Right ventricle myocardium superior (tissue), 1 donor: ENCODE measurements around the gene FNDC11. TPM values are rescaled to one million over a fixed set of nuclear protein-coding genes. Genes with fewer than 3 reads are reported as not detected.
A peak's percentile ranks its signal among the peaks of the same experiment; 100 is the strongest.
"Not testable (repeated sequence)": the region's sequence is repeated elsewhere in the genome, so short reads cannot be mapped to it uniquely, and the experiment has no call there.

Source experiments
- ATAC-seq: fragments of 200-7000 bp; cut with Tn5 transposase; one replicate; pipeline ENCODE4 v1.9.1; 2020; ENCODE audit warnings: mild to moderate bottlenecking; ENCODE audit not compliant: poor library complexity
- DNase-seq: peaks from one replicate; pipeline ENCODE4 v3.0.0-alpha.2; 2020
- intact Hi-C: fragments of 100-400 bp; cut with DNase I; formaldehyde crosslinking; loops from one replicate; pipeline ENCODE4 v1.11.2; 2022
- total RNA-seq: library from RNA; stranded (reverse); fragmentation: NEBNext Ultra II Directional; extraction: Animal tissue kit (Norgen Biotek cat#: 25700); gene quantifications from one replicate; pipeline ENCODE4 v1.2.1, GENCODE V29; 2021
- donor health status: DM: no; HTN: yes; CAD: no; lungs with severe emphysema.

The FNDC11 gene
- total RNA-seq, 1 donor from 2014 or later: 0.11 TPM

DNA sequence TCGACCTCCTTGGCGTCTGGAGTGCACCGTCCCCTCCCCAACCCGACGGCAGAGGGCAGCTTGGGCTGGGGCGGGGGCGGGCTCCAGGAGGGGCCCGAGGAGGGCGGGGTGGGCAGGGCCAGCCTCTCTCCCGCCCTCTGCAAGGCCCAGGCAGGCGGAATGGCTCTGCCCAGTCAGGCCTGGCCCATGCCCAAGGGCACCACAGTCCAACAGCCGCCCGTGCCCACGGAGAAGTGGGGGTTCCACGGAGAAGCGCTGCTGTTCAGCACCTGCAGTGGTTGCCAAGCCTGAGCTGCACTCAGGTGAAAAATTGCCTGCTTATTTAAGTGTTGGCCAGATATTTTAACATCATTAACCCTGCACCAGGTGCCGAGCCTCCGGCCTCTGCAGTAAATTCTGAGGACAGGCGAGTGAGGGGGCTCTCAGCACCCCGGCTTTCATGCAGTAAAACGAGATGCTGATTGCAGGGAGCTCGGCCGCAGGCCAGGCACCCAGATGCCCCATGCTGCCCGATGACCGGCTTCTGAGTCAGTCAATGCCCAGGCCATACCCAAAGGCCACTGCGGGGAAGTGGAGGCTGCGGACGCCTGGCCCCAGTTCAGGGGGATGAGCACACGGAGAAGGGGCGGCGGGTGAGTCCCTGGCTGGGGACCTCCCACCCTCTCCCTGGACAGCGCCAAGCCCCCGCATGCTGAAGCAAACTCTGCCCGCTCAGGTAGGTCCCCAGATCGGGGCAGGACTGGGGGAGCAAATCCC is 6.1 kb upstream of the FNDC11 start, which contains the start of gene SRMS:
SRMS (minus strand) TSS at position 25 of the 756 bp plus-strand sequence. CDS start 286 bp downstream, outside the sequence.
- intact Hi-C loops: no loop called here
- ATAC-seq (no peak), DNase-seq (no peak)

DNA sequence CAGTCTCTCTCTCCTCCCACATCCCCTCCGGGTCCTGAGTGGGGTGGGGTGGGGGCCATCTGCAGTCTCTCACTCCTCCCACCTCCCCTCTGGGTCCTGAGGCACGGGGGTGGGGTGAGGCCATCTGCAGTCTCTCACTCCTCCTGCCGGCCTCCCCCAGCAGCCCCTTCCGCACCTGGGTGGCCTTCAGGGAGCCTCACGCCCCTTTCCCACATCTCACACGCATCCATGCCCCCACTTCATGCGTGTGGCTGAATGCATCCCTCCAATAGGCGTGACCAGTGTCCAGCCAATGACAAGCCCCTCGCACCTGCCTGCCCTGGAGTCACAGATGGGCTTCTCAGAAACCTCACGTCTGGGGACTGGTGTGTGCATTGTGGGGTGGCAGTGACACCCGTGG is 5.4 kb upstream of the FNDC11 start:
- intact Hi-C loops: no loop called here
- DNase-seq (no peak), ATAC-seq (no peak)

DNA sequence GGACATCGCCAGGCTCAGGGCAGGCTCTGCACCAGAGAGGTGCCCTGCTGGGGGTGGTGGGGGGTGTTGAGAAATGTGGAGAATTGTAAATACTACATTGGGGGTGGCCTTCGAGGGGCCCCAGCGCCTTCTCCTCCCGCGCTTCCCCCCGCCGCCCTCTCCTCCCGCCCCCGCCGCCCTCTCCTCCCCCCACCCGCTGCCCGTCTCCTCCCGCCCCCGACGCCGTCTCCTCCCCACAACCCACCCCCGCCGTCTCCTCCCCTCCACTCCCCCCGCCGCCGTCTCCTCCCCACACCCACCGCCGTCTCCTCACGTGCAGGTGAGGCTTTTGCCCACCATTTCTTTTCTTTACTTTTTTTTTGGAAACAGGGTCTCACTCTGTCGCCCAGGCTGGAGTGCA is 4.9 kb upstream of the FNDC11 start:
- DNase-seq (no peak), ATAC-seq (no peak)
- intact Hi-C loops: no loop called here

DNA sequence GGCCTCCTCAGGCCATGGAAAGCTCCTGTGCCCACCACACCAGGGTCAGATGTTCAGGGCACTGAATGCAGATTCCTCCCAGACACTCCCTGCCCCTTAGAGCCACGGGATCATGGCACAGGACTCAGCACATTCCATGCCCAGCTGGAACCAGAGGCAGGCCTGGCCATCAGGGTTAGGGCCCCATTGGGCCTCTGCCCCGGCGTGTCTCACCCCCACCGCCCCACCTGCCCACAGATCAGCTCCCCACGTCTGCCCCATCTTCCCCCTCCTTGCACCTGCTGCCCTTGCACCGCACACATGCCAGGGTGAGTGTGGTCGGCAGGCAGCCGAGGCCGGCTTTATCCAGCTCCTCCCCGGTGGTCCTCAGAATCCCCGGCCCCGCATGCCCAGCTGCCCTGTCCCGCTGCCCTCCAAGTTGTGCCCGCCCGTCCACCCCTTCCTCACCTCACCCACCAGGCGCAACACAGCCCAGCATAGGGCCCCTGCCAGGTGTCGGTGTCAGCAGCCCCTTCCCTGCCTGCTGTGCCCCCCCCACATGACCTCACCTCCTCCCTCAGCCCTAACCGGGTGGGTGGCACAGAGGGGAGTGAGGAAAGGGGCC is 4.2 kb upstream of the FNDC11 start:
- intact Hi-C loops: no loop called here
- DNase-seq (no peak), ATAC-seq (no peak)

DNA sequence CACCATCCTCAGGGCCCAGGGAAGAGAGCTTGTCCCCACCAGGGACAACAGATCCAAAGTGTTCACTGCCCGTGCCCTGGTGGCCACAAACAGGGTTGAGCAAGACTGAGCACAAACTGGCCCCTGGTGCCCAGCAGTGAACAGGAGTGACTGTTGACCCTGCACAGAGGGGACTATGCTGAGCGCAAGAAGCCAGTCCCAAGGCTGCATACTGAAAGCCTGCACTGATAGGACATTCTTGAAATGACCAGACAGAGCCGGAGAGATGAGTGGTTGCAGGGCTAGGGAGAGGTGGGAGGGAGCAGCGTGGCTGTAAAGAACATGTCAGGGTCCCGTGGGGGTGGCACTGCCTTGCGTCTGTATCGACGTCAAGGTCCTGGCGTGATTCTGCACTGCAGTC is 2.9 kb upstream of the FNDC11 start:
- DNase-seq (no peak), ATAC-seq (no peak)
- intact Hi-C loops: no loop called here

DNA sequence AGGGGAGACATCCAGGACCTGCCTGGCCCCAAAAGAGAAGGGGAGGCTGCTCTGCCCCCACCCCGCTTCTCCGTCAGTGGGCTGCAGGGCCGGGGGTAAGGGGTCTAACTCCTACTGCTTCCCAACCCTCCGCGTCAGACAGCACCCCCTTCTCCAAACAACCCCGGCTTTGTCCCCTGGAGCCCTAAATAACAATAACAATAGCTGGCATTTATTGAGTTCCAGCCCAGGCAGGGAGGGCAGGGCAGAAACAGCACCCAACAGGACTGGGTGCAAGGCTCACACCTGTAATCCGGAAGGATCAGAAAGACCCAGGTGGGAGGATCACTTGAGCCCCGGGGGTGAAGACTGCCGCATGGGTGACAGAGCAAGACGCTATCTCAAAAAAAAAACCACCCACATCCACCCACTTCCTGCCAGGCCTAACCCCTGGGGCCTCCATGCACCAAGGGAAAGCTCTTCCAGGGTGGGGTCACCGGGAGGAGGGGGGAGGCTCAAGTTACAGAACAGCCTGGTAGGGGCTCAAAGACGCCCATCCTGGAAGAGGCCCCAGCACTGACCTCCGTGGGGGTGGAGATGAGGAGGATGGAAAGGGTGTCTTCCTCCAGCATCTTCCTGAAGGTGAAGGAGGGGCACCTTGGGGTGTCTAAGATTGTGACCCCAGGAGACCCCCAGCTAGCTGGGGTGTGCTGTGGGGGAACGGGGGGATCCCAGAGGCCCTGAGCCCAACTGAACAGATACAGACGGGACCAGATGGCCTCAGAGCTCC is 1.3 kb upstream of the FNDC11 start:
- ATAC-seq (no peak), DNase-seq (no peak)
- intact Hi-C loops: no loop called here

DNA sequence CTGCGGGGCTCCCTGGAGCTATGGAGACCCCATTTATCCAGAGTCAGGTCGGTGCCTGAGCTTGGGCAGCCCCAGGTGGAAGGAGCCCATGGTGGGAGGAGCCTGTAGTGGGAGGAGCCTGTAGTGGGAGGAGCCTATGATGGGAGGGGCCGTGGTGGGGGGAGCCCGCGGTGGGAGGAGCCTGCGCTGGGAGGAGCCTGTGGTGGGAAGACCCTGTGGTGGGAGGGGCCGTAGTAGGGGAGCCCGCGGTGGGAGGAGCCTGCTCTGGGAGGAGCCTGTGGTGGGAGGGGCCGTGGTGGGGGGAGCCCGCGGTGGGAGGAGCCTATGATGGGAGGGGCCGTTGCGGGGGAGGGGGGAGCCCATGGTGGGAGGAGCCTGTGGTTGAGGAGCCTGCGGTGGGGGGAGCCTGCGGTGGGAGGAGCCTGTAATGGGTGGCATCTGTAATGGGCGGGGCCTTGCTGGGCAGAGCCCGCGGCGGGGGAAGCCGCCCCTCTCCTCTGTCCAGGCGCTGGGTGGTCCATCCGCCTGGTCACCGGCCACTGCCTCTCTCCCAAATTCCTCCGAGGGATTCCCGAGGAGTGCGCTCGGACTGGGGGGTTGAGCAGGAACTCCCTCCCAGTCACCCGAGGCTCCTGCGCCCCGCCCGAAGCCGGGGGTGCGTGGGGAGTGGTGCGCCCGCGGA is 567 bp upstream of the FNDC11 start:
- intact Hi-C loops: no loop called here
- DNase-seq (peak; percentile 84), ATAC-seq (peak; percentile 78)

DNA sequence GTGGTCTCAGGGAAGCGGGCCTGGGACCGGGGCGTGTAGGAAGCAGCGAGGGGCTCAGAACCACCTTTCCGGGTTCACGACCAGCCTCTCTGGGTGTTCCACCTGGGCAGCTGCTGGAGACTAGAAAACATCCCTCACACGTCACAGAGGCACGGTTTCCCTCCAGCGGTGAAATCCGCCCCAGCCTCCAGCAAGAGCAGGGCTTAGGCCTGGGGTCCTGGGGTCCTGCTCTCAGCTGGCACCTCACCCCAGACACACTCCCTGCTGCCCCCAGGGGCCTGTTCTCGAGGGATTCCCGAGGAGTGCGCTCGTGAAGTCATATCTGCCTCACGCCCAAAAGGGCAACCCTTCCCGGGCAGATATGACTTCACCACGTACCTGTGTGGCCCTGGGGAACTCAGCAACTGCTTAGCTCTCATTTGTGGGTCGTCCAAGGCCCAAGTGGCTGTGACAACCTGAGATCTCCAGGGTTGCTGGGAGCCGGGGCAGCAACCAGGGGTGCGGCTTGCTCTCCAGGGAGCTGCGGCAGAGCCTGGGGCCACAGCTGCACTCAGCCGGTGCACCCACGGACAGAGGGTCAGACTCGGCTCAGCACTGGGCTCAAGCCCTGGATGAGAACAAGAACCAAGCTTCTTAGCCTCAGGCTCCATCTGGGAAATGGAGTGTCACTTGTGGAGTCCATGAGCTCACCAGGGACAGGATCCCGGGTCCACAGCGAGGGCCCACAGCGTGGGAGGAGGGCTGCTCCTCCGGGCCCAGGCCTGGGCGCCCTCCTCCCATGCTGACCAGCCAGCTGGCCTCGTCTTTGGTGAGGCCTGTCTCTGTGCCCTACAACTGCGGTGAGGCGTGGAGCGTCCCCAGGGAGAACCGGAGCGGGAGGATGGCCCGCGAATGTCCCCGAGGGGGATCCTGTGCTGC is 661 bp downstream of the FNDC11 start:
- intact Hi-C loops: no loop called here
- no peak for ATAC-seq

DNA sequence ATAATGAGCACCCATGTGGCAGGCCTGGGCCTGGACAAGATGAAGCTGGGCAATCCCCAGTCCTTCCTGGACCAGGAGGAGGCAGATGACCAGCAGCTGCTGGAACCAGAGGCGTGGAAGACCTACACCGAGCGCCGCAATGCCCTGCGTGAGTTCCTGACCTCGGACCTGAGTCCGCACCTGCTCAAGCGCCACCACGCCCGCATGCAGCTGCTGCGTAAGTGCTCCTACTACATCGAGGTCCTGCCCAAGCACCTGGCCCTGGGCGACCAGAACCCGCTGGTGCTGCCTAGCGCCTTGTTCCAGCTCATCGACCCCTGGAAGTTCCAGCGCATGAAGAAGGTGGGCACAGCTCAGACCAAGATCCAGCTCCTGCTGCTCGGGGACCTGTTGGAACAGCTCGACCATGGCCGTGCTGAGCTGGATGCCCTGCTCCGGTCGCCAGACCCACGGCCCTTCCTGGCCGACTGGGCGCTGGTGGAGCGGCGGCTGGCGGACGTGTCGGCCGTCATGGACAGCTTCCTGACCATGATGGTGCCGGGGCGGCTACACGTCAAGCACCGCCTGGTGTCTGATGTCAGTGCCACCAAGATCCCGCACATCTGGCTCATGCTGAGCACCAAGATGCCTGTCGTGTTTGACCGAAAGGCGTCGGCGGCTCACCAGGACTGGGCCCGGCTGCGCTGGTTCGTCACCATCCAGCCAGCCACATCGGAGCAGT is 1.9 kb downstream of the FNDC11 start:
- no peak for DNase-seq
- intact Hi-C loops: no loop called here
- ATAC-seq: no peak

More for the DNA sequence above, 661 bp downstream of the FNDC11 start:
- no peak for DNase-seq

DNA sequence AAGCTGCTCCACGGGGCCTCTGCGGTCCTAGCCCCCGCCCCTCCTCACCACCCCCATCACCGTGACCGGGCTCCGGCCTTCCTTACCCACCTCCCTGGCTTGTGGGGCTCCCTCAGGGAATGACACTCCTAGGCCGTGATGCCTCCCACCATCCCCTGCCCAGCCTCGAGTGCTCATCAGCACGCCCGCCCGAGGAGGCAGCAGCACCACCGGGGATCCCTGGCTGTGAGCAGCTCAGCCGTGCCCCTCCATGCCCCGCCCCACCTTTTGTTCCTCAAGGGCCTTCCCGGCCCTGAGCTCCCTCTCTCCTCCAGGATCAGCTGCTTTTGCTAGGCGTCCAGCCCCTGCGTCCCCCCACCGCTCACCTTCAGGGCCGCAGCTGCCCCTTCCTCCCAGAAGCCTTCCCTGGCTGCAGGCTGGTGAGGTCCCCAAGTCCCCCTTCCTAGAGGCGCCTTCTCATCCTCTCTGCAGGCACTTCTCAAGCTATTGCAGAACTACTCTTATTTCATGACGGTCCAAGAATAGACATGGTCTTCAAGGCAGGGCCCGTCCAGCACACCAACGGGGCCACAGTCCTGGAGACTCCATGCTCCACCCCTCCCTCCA is 3.0 kb downstream of the FNDC11 start:
- no peak for DNase-seq
- ATAC-seq: no peak
- intact Hi-C loops: no loop called here

DNA sequence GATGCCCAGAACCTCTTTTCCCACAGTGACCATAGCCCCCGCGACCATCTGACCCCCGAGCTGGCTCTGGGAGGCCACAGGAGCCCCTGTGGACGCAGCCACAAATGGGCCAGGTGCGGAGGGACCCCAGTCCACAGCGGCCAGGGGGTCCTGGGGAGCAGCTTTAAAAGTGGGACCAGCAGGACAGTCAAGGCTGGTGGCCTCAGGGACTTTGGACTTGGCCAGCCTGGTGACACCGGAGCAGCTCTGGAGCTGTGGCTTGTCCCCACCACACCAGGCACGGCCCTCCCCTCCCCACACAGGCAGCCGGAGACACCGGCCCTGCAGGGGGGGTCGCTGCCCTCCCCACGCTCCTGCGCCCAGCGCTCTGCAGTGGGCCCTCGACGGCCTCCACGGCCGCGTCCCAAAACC is 3.5 kb downstream of the FNDC11 start:
- intact Hi-C loops: no loop called here
- ATAC-seq (no peak), DNase-seq (no peak)

DNA sequence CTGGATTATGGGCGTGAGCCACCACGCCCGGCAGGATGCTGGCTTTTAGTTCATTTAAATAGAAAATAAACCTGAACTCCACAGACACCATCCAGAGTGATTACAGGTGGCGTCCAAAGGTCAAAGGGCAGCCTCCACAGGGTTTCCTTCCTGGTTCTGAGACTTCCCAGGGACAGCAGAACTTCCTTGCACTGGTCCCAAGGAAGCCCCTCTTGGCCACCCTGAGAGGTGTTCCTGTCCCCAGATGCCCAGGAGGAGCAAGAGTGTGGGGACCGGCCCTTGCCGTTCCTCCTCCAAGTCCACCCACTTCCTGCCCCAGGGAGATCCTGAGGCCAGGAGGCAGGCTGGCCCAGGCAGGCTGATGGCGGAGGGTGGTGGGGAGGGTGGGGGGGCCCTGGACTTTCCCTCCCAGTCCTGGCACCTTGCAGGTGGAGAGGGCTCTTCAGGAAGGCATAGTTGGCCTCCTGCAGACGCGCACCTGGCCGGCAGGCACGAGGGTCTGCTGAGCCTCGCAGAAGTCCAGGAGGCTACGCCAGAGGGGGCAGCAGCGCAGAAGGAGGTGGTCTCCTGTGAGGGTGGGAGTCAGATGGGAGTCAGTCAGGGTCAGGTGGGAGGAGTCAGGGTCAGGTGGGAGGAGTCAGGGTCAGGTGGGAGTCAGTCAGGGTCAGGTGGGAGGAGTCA is 5.0 kb downstream of the FNDC11 start:
- intact Hi-C loops: no loop called here
- no peak for ATAC-seq
- no peak for DNase-seq

DNA sequence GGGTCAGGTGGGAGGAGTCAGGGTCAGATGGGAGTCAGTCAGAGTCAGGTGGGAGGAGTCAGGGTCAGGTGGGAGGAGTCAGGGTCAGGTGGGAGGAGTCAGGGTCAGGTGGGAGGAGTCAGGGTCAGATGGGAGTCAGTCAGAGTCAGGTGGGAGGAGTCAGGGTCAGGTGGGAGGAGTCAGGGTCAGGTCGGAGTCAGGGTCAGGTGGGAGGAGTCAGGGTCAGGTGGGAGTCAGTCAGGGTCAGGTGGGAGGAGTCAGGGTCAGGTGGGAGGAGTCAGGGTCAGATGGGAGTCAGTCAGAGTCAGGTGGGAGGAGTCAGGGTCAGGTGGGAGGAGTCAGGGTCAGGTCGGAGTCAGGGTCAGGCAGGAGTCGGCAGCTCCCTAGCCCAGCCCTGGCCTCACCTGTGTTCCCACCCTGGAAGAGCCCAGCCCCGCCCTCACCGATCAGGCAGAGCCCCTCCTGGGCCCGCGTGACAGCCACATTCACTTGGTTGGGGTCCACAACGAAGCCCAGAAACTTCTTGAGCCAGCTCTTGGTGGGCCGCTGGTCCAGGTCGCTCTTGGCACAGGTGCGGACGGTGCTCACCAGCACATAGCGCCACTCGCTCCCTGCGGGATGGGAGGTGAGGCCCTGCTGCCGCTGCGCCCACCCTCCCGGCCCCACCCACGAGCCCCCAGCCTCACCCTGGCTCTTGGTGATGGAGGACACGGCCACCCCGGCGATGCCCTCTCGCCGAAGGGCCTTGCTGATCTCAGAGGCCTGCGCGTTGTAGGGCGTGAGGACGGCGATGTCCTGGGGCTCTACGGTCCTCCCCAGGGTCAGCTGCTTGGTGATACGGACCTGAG is 5.8 kb downstream of the FNDC11 start:
- intact Hi-C loops, DNase-seq, ATAC-seq: not testable (repeated sequence)

DNA sequence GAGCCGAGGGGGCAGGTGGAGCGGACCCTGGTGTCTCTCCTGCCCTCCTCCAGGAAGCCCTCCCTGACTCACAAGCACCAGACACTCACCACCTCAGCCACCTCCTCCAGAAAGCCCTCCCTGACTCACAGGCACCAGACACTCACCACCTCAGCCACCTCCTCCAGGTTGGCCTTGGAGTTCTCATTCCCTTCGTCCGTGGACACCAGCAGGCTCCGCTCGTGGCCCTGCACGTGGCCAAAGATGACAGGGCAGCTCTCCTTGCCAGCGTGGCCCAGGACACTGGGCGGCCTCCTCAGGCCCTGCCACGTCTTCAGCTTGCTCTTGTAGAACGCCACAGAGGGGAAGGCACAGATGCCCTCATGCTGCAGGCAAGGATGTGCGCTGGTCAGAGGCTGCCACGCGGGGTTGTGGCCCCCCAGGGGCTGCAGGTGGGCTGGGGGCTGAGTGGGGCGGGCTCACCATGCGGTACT is 6.4 kb downstream of the FNDC11 start:
- DNase-seq: no peak
- intact Hi-C loops: no loop called here
- ATAC-seq: no peak

DNA sequence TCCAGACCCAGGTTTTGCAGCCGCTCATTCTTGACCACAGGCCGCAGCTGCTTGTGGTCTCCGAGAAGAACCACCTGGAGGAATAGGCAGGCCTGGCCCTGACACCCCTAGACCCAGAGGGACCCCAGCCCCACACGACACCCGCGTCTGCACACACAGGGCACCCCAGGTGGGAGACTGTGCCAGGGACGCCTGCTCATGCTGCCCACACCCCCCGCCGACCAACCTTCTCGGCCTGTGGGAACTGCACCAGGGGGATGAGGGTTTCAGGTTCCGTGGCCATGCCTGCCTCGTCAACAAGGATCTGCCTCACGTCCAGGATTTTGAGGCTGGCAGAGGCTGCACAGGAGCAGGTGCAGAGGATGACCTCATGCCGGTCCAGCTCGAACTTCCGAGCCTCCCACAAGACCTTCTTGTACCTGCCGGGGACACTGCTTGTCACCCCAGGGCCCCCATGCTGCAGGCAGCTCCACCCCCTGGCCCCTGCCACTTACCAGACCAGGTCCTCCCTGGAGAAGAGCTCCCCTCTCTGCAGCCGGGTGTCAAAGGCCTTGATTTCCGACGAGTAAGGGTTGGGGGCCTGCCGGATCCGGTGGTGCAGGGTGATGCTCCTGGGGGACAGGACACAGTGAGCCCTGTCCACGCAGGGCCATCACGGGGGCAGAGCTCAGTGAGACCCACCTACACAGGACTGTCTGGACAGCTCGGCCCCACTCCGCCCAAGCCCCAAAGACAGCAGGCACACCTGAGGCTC is 7.1 kb downstream of the FNDC11 start:
- DNase-seq (no peak), ATAC-seq (no peak)
- intact Hi-C loops: no loop called here
